HCEC 1CT (cell line): ENCODE data around the gene PRRT4.
A peak's percentile ranks its signal among the peaks of the same experiment; 100 is the strongest.

Source experiments
- DNase-seq: peaks from one replicate; pipeline ENCODE4 v3.0.0-alpha.2; 2017

The PRRT4 gene

DNA sequence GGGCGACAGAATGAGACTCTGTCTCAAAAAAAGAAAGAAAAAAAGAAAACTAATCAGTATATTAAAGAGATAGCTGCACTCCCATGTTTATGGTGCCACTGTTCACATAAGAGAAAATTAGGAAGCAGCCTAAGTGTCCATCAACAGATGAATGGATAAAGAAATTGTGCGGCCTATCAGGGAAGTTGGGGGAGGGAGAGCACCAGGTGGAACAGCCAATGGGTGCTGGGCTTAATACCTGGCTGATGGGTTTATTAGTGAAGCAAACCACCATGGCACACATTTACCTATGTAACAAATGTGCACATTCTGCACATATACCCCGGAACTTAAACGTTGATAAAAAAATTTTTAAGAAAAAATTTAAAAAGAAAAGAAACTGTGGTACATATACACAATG lies 9.0 kb upstream of the PRRT4 start:
- no peak for DNase-seq

DNA sequence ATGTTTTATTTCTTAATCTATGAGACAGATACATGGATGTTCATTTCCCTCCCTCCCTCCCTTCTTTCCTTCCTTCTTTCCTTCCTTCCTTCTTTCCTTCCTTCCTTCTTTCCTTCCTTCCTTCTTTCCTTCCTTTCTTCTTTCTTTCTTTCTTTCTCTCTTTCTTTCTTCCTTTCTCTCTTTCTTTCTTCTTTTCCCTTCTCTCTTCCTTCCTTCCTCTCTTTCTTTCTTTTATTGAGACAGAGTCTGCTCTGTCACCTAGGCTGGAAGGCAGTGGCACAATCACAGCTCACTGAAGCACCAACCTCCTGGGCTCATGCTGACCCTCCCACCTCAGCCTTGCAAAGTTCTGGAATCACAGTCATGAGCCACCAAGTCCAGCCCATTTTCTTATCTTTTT lies 5.5 kb upstream of the PRRT4 start:
- no peak for DNase-seq

DNA sequence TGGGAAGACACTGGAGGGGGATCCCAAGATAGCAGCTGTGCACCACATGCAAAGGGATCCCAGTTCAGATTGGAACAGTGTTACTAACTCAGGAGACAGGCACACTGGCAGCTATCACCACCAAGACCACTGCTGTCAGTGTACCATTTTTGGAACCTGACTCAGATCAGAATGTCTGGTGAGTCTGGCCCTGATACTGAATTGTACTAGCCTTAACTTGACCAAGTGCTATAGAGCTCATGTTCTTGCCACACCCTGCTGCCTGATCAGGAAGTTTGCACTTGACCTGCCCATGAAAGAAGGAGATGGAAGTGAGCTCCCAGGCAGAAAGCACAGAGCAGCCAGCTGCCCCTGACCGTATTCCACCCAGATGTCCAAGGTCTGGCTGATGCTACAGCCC lies 4.8 kb upstream of the PRRT4 start:
- DNase-seq: no peak

DNA sequence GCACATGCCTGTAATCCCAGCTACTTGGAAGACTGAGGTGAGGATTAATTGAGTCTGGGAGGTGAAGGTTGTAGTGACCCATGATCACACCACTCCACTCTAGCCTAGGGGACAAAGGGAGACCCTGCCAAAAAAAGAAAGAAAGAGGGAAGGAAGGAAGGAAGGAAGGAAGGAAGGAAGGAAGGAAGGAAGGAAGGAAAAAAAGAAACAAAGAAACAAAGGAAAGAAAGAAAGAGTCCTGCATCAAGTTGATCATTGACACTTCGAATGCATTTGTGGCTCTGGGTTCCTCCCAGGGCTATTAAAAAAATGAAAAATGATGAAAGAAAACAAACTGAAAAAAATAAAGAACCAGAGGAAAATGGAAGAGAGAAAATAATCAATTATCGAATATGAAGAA lies 3.9 kb upstream of the PRRT4 start:
- DNase-seq: no peak

DNA sequence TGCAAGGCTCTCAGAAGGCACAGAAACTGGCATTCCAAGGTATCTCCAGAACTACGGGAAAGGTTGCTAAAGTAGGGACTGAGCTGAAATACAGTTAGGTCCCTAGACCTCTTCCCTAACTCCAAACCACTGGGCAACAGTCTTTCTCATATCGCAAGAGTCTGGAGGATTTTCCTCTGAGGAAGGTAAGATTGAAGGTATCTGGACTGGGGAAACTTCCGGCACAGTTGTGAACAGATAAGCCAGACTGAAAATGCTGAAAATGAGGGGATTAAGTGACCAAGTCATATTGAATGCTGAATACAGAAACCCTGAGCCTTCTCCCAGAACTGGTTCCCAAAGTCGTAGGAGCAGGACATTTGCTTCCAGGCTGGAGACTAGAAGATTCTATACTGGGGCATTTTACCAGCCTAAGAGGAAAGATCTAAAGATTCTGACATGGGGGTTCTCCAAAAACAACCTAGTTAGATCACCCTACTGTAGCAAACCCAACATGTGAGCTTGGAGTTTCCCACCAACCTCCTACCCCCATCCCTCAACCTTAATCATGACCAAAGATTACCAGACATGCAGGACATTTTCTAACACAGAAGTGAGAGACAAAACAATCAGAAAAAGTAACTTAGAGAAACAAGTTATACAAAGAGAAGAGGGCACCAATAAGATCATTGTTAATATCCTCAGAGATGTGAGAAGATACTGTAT lies 2.8 kb upstream of the PRRT4 start:
- no peak for DNase-seq

DNA sequence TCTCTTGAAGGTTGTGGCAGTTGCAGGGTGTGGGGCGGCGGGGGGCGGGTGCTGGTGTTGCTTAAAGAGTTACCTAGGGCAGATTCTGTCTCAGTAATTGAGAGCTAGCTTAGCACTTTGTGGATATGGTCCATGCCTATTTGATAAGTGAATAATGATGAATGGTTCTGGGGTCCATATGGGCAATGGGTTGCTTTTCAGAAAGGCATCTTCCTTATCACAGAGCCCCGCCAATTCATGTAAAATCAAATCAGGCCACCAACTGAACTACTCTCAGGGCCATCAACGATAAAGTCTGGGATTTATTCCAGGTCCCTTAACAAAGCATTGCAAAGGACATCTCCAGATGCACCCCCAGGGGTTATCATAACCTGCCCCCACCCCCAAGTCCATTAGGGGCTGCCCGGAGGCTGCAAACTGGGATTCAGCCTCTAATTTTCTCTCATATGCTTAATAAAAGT lies 1.8 kb upstream of the PRRT4 start:
- DNase-seq: no peak

DNA sequence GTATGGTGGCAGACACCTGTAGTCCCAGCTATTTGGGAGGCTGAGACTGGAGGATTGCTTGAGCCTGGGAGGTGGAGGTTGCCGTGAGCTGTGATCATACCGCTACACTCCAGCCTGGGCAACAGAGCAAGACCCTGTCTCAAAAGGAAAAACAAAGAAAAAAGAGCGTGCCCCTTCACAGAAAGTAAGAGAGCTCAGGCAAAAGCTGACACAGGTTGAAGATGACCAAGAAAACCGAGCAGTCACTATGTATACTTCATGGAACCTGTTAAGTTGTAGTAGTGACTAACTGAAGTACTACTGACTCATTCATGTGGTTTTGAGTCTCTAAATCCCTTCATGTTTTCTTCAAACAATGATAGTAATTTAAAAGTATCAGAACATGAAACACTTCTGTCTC lies 1.2 kb upstream of the PRRT4 start:
- DNase-seq: peak; percentile 68

DNA sequence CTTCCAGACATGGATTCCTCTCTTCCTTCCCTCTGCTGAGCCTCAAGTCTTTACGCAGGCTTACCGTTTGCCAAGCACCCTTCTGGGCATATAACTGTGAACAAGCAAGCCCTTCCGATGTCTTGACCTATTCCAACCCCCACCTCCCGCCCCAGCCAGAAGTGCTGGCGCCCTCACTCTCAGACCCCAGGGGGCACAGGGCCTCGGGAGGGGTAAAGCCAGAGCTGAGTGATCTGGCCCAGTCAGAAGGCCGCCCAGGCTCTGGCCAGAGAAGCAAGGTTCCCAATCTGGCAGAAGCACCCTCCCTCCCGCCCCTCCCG lies 1.2 kb downstream of the PRRT4 start:
- DNase-seq: no peak

DNA sequence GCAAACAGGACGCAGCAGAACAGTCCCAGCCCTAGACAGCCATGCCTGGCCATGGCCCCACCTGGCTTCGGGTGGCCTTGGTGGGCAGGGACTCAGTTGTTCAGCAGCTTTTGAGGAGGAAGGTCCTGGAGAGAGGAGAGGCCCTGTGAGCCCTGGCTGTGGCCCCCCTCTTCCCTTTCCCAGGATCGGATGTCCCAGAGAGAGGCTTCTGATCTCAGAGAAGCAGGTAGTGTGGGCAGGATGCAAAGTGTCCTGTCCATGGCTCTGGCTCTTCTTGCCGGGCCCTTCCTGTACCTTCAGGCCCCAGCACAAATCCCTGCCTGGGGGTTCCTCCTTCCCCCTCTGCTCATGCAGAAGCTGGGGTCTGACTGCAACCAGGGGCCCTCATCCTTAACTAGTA lies 1.6 kb downstream of the PRRT4 start:
- no peak for DNase-seq

DNA sequence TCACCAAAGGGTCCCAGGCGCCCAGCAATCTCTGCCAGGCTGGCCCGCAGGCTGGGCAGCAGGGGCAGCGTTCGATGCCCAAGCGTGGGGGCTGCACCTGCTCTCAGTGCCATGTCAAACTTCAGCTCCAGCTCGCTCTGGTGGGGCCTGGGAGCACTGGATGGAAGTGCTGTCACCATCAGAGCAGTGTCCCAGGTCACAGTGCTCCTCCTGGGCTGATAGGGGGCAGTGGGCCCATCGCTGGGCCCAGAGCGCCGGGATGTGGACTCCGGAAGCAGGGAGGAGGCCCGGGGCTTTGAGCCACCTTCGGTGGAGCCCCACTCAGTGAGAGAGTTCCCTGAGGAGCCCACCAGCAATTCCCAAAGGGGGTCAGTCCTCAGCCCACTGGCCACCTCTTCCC lies 2.2 kb downstream of the PRRT4 start:
- DNase-seq: no peak

DNA sequence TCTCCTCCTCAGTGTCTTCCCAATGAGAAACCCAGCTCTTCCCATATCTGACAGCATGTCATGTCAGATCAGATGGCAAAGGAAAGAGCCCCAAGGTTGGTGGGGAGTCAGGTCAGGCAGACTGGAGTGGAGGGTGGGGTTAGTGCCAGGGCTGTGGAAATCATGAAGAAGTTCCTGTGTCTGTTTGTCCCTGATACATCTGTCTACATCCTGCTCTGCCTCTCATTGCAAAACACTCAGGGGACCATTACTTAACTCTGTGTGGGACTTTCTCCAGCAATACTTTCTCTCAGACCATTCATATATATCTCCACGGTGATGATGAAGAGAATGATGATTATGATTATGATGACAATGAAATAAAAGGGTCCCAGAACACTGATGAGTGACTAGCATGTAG lies 3.3 kb downstream of the PRRT4 start:
- no peak for DNase-seq

DNA sequence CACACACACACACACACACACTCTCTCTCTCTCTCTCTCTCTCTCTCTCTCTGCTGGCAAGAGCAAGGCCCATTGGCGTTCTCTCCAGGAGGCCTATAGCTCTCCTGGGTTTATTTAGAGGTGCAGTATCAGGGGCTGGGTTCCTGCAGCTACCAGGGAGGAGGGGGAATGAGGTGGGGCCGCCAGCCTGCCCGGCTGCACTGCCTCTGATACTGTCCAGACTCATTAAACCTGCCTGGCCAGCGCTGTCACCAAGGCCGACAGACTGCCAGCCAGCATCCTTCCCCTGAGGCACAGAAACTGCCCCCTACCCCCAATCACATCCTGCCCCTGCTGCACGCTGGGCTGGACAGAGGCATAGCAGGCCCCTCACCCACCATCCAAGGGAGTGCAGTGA lies 4.3 kb downstream of the PRRT4 start:
- no peak for DNase-seq

DNA sequence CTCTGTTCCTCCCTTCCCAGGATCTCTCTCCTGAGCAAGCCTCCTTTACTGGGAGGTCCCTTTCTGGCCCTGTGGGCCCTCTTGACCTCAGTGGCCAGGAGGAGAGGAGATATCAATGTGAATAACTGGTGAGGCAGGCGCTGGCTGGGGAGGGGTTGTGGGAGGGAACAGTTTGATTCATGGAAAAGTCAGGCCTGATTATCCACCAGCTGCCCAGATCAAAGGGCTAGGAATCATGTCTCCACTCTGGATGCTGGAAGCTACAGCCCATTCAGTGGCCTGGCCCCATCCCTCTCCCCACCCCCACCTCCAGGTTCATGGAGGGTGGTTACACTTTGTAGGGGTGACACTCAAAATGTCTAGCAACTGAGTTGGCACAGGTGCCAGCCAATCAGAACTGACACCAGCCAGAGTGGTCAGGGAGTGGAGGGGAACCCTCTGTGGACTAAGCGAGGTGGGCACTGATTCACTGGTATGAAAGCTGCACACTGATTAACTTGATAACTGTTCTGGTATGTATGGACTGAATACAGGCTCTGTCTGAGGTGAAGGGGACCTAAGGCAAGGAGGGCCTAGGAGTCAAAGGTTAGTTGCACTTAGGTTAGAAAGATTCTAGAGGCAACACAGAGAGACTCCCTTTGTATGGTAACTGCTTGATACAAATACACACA lies 4.8 kb downstream of the PRRT4 start:
- no peak for DNase-seq

DNA sequence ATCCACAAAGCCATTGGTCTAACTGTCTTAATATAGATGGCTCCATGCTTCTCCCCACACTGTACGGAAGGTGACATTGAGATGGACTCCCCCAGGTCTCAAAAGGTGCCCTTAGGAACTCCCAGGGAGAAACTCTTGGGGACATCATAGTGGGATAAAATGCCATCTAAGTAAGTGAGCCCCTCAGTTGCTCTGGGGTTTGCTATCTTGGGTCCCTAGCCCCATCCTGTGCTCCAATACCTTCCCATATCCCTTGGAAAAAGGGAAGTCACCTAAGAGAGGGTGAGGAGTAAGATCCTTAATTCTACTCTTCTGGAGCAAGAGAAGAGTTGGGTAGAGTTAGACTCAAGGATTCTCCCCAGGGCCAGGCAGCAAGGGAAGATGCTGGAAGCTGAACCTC lies 7.9 kb downstream of the PRRT4 start:
- no peak for DNase-seq

DNA sequence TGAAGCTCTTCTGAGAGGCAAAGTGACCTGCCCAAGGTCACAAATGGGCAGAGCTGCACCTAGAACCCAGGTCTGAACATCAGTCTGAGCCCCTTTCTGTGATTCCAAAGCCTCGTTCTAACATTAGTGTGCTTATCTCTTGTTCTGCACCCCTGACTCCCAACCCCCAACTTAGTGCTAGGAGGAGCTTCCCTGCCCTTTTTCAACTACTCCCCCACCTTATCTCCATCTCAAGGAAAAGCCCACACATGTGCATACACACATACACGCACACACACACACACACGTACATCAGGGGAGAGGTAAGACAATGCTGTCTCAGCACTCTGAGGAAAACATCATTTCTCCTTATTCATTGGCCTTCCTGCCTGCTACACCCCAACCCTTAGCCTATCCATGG lies 8.3 kb downstream of the PRRT4 start:
- no peak for DNase-seq

DNA sequence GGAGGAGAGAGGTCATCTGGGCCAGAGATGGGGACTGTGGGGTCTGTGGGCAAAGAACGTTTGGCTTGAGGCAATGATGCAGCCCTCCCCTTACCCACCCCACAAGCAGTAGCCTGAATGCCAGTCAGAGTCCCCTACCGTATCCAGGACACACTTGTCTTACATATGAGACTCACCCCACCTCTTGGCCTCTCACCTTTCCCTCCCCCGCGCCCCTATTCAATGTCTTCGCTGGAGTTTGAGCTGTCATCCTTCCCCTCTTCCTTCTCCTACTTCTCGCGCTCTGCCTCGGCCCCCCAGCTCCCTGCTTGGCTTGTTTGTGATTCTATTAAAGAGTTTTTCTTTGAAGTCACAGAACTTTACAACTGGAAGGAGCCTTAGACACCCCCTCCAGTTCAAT lies 8.9 kb downstream of the PRRT4 start:
- no peak for DNase-seq

DNA sequence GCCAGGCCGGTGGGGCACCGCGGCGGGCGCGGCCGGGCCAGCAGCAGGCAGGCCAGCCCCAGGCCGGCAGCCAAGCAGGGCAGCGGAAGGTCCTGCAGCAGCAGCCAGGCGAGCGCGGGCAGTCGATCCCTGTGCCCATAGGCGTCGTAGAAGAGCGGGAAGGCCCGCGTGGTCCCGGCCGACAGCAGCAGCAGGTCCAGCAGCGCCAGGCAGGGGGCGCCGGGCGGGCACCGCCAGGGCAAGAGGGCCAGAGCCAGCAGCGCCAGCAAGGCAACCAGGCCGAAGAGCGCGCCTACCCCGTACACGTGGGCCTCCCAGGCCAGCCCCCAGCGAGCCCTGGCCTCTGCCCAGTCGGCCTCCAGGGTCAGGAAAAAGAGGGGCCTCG lies 9.3 kb downstream of the PRRT4 start:
- DNase-seq: no peak

DNA sequence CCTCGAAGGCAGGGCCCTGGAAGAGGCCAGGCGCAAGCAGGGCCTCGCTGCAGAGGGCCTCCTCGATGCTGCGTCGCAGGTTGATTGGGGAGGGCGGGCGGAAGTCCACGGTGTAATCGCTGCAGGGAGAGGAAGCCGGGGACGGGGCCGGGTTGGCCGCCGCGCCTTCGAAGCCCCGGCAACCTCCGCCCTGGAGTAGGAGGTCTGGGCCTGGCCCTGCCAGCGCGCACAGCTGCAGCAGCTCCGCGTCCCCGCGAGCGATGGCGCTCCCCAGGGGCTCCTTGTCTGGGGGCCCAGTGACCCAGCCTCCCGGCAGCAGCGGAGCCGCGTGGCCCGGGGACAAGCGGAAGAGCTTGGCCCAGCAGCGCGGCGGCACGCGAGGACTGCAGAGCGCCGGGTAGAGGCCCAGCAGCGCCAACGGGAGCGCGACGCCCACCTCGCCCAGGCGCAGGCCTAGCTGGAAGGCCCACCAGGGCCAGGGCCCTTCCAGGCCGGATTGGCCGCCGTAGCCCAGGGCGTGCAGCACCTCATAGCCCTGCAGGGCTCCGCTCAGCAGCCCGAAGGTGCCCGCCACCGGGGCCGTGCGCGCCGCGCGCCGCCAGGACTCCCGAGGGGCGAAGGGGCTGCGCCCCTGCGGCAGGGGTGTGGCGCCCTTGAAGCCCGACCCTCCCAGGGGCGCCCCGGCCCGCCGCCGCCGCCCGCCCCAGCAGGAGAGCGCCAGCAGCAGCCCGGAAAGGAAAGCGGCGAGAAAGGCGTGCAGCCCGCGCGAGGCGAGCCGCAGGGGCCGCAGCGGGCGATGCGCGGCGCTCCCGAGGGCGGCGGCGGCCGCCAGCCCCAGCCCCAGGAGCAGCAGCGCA lies 10.0 kb downstream of the PRRT4 start:
- DNase-seq: no peak

DNA sequence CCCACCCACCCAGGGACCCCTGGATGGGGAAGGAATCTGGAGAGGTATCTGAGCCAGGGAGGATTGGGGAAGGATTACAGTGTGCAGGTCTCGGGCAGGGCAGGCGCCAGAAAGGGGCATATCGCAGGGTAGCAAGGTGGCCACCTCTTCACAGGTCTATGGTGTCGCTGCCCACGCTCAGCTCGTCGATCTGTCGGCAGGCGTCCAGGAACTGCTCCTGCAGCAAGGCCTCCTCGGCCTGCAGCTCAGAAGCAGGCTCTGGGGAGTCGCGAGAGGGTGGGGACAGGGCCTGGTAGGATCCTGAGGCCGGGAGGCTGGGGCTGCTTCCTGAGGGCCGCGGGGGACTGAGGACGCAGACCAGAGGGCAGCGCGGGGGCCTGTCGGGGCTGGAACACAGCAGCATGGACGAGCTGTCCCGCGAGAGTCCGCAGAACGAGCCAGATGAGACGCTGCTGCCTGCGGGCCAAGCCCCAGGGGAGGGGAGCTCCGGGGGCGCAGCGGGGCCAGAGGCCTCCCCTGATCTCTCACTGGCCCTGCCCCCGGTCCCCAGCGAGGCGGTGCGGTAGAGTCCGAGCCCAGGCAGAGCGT lies 10.7 kb downstream of the PRRT4 start:
- no peak for DNase-seq

DNA sequence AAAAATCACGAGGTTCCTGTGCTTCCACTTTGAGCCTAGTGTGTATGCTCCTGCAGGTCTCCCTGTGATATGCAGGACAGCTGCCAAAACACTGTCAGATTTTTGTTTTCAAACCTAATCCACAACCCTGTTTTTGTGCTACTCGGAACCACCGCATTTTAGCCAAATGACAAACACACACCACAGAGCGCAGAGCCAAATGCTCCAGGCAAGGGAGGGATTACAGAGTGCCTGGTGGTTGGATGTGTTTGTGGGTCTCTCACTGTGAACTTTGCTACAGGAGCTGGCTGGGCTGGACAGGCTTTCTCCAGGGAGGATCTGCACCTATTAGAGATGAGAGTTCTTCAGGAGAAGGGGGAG lies 12.0 kb downstream of the PRRT4 start:
- no peak for DNase-seq

DNA sequence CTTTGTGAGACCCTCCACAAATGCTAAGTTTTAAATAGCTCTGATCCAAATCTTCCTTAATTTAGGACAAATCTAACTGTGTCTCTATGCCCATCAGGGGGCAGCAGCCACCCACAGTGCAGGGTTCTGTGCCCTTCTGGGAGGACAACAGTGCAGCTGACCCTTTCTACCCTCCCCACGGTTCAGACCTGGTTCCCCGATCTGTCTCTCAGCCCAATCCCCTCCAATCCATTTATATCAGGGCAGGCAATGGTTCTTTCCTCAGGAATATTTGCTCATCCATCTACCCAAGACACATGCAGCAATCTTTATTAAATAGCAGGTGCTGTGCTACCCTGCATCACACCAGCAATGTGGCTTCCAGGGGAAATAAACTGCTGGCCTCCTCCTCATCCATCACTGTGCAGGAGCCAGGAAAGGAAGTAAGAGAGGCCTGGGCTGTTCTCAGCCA lies 13.8 kb downstream of the PRRT4 start:
- peak; percentile 30 for DNase-seq

DNA sequence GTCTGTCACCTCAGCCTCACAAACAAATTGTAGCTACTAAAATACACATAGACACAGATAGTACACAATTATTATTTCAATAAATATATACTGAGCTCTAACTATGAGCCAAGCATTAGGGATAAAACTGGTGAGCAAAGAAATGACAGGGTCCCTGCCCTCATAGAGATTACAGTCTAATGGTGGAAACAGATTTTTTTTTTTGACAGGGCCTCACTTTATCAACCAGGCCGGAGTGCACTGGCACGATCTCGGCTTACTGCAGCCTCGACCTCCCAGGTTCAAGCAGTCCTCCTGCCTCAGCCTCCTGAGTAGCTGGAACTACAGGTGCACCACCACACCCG lies 17.1 kb downstream of the PRRT4 start:
- no peak for DNase-seq

DNA sequence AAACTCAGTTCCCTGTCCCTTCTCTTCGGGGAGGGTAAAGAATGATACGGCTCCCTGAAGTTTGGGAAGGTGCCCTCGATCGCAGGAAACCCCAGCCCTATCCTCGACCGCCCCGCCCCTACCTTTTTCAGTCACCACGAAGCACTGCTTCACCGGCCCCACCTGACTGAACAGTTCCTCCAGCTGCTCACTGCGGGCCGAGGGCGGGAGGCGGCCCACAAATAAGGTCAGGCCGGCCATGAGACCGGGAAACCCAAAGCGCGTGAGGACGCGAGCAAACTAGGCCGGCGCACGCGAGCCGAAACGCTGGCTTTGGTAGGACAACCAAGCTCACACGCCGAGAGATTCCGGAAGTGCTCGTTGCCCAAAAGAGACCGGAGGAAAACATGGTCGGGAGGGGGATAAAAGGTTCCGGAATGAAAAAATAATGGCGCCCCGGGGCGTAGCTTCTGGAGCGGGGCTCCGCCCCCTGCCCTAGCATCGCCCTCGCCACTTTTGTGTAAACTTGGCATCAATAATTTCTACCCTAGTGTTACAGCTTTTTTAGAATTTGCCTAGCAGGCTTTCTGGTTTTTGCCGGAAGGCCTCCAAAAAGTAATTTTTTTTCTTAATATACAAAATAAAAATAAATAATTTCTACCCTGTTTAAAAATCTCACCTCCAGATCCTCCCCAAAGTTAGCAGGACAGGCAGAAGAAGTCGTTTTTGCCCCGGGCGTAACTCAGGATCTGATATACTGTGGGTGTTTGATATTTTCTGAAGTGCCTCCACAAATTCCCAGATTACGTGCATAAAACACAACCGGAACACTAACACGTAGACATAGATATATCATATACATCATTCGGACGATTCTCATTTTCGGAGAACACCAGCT lies 17.7 kb downstream of the PRRT4 start, which contains the start of gene RBM28:
TSS of gene RBM28 (minus strand) at position 355 of the 877 bp plus-strand sequence. CDS start at position 240, 115 bp downstream.
- peak; percentile 90 for DNase-seq
